Measurements from ENCODE around the gene PDE3B. TPM values are rescaled to one million over a fixed set of nuclear protein-coding genes. Genes with fewer than 3 reads are reported as not detected.
"Not testable (repeated sequence)": the region's sequence is repeated elsewhere in the genome, so short reads cannot be mapped to it uniquely, and the experiment has no call there.

PDE3B gene
- total RNA-seq, 2 experiments from 2014 or later = 96.6 to 101 TPM

DNA sequence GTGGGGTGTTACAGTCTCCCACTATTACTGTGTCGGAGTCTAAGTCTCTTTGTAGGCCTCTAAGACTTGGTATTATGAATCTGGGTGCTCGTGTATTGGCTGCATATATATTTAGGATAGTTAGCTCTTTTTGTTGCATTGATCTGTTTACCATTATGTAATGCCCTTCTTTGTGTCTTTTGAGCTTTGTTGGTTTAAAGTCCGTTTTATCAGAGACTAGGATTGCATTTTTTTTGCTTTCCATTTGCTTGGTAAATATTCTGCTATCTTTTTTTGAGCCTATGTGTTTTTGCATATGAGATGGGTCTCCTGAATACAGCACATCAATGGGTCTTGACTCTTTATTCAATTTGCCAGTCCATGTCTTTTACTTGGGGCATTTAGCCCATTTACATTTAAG is 97.6 kb downstream of the PDE3B start:
- H3K9me3 Mint-ChIP-seq = peaks cover 51% of the 10 kb centered on the region
- peaks cover 55% of the 10 kb centered on the region for H3K4me1 Mint-ChIP-seq
- ChIA-PET CTCF (interaction anchor here (0.9 kb wide), 1 partner anchor 43 kb away, joined by 3 read pairs; no protein-coding TSS in a partner anchor), POLR2A (interaction anchor here (0.7 kb wide), 1 partner anchor 18 kb away, joined by 3 read pairs; no protein-coding TSS in a partner anchor)
- H3K27me3 Mint-ChIP-seq = no peaks in the 10 kb centered on the region
- peaks cover 78% of the 10 kb centered on the region for H3K36me3 Mint-ChIP-seq (ENCODE audit: low read depth)
- no peak for DNase-seq
- no peak overlapping the region for H3K27ac Mint-ChIP-seq
- no peak overlapping the region for H3K4me3 Mint-ChIP-seq

DNA sequence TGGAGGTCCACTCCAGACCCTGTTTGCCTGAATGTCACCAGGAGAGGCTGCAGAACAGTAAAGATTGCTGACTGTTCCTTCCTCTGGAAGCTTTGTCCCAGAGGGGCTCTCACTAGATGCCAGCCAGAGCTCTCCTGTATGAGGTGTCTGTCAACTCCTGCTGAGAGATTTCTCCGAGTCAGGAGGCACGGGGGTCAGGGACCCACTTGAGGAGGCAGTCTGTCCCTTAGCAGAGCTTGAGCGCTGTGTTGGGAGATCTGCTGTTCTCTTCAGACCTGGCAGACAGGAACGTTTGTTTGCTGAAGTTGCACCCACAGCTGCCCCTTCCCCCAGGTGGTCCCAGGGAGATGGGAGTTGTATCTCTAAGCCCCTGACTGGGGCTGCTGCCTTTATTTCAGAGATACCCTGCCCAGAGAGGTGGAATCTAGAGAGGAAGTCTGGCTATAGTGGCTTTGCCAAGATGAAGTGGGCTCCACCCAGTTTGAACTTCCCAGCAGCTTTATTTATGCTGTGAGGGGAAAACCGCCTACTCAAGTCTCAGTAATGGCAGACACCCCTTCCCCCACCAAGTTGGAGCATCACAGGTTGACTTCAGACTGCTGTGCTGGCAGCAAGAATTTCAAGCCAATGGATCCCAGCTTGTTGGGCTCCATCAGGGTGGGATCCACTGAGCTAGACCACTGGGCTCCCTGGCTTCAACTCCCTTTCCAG is 99.4 kb downstream of the PDE3B start:
- Mint-ChIP-seq H3K4me1 (peaks cover 63% of the 10 kb centered on the region), H3K27me3 (no peaks in the 10 kb centered on the region), H3K36me3 (ENCODE audit: low read depth) (peaks cover 79% of the 10 kb centered on the region), H3K9me3 (peaks cover 49% of the 10 kb centered on the region), H3K4me3 (no peak overlapping the region), H3K27ac (no peak overlapping the region)
- POLR2A ChIA-PET = no interaction called here
- CTCF ChIA-PET = interaction anchor here (0.6 to 1.3 kb wide), 4 partner anchors 8 to 70 kb away, joined by 3 to 4 read pairs (median 4); no protein-coding TSS in a partner anchor
- DNase-seq = no peak

GRCh38 chr11:14743667-14744066 is 100.1 kb downstream of the PDE3B start:
- H3K9me3 Mint-ChIP-seq = peaks cover 42% of the 10 kb centered on the region
- H3K27me3 Mint-ChIP-seq, DNase-seq, H3K4me3 Mint-ChIP-seq, H3K27ac Mint-ChIP-seq, POLR2A ChIA-PET: not testable (repeated sequence)
- CTCF ChIA-PET = interaction anchor here (0.6 to 1.3 kb wide), 4 partner anchors 9 to 90 kb away, joined by 3 to 4 read pairs (median 3); no protein-coding TSS in a partner anchor
- peaks cover 73% of the 10 kb centered on the region for H3K36me3 Mint-ChIP-seq (ENCODE audit: low read depth)
- peaks cover 57% of the 10 kb centered on the region for H3K4me1 Mint-ChIP-seq

- H3K9me3 Mint-ChIP-seq = peaks cover 14% of the 10 kb centered on the region
- CTCF ChIA-PET = interaction anchor here (0.7 to 1.6 kb wide), 2 partner anchors 12 to 18 kb away, joined by 3 to 4 read pairs; no protein-coding TSS in a partner anchor
- H3K27ac Mint-ChIP-seq = peak overlapping the region; percentile 47
- POLR2A ChIA-PET = no interaction called here
- no peak for DNase-seq
- H3K4me3 Mint-ChIP-seq = no peak overlapping the region
- no peaks in the 10 kb centered on the region for H3K27me3 Mint-ChIP-seq
- H3K36me3 Mint-ChIP-seq (ENCODE audit: low read depth) = peaks cover 52% of the 10 kb centered on the region
- H3K4me1 Mint-ChIP-seq = peaks cover 56% of the 10 kb centered on the region
Observed at GRCh38 chr11:14746857-14747395, 103.3 kb downstream of the PDE3B start.

DNA sequence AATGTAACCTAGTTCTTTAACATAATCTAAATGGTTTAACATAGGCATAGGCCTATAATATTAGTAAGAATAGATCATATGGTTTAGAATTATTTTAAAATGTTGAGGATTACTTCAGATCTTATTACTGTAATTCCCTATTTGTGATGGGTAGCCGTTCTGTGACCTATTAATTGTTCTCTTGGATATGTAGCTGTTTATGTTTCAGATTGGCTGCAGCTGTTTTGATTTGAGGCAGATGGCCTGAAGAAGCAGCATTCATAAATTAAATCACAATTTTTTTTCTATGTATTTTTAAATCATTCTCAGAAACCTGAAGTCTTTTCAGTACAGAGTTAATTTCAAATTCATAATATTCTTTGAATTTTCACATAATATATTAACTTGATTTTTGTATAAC is 104.5 kb downstream of the PDE3B start:
- POLR2A ChIA-PET = interaction anchor here (0.6 kb wide), 1 partner anchor 117 kb away, joined by 3 read pairs; no protein-coding TSS in a partner anchor
- CTCF ChIA-PET = interaction anchor here (0.7 to 1.1 kb wide), 2 partner anchors 11 to 80 kb away, joined by 3 to 4 read pairs; no protein-coding TSS in a partner anchor
- Mint-ChIP-seq H3K27me3 (no peaks in the 10 kb centered on the region), H3K9me3 (peaks cover 8% of the 10 kb centered on the region), H3K4me3 (no peak overlapping the region), H3K27ac (no peak overlapping the region), H3K36me3 (ENCODE audit: low read depth) (peaks cover 47% of the 10 kb centered on the region), H3K4me1 (peaks cover 59% of the 10 kb centered on the region)
- no peak for DNase-seq

GRCh38 chr11:14750911-14751310 is 107.3 kb downstream of the PDE3B start:
- H3K9me3 Mint-ChIP-seq = peaks cover 3% of the 10 kb centered on the region
- peaks cover 52% of the 10 kb centered on the region for H3K4me1 Mint-ChIP-seq
- no peaks in the 10 kb centered on the region for H3K27me3 Mint-ChIP-seq
- CTCF ChIA-PET = no interaction called here
- no peak overlapping the region for H3K4me3 Mint-ChIP-seq
- no peak overlapping the region for H3K27ac Mint-ChIP-seq
- H3K36me3 Mint-ChIP-seq (ENCODE audit: low read depth) = peaks cover 44% of the 10 kb centered on the region
- POLR2A ChIA-PET = no interaction called here
- DNase-seq = no peak

- POLR2A ChIA-PET = no interaction called here
- H3K4me1 Mint-ChIP-seq = peaks cover 47% of the 10 kb centered on the region
Observed at GRCh38 chr11:14751975-14752407, 108.4 kb downstream of the PDE3B start.

DNA sequence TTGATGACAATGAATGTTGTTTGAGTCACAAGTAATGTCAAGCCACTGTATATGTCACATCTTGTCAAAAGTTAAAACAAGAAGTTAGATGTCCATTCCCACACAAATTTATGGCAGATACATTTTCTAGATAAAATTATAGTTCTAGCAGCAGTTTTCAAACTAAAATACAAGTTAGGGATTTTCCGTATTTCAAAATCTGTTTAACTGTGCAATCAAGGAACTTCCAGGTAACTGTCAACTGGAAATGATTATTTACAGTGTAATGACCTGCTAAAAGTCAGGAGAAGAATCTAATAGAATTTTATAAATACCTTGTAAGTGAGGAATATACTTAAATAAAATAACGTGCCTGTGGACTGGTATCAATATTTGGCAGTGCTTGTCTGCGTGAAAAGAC is 111.5 kb downstream of the PDE3B start:
- H3K9me3 Mint-ChIP-seq = no peaks in the 10 kb centered on the region
- no peak for DNase-seq
- H3K4me3 Mint-ChIP-seq = no peak overlapping the region
- no peak overlapping the region for H3K27ac Mint-ChIP-seq
- H3K4me1 Mint-ChIP-seq = peaks cover 44% of the 10 kb centered on the region
- POLR2A ChIA-PET = no interaction called here
- CTCF ChIA-PET = interaction anchor here (1.0 kb wide), 1 partner anchor 10 kb away, joined by 3 read pairs; no protein-coding TSS in a partner anchor
- H3K36me3 Mint-ChIP-seq (ENCODE audit: low read depth) = peaks cover 40% of the 10 kb centered on the region
- no peaks in the 10 kb centered on the region for H3K27me3 Mint-ChIP-seq

More at GRCh38 chr11:14751975-14752407, 108.4 kb downstream of the PDE3B start:
- Mint-ChIP-seq H3K4me3 (no peak overlapping the region), H3K27ac (peak overlapping the region; percentile 34), H3K27me3 (no peaks in the 10 kb centered on the region), H3K36me3 (ENCODE audit: low read depth) (peaks cover 44% of the 10 kb centered on the region), H3K9me3 (peaks cover under 1% of the 10 kb centered on the region)
- DNase-seq = no peak
- CTCF ChIA-PET = interaction anchor here (0.8 to 1.2 kb wide), 2 partner anchors 12 to 84 kb away, joined by 3 read pairs; no protein-coding TSS in a partner anchor

DNA sequence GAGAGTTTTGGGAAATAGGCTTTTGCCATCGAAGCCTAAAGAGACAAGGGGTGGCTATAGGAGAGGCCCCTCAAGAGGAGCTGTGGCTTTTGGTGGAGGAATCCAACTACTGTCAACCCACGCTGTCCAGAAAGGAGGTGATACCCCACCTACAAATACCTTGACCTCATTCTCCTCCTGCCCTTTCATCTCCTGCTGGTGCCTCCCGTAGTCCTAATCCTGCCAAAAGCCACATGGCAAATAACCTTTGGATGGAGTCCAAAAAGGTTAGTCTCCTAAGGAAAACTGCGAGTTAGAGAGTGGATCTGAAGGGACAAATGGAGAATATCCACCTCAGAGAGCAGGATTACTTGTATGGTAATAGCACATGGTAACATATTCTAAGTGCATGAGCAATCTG is 112.7 kb downstream of the PDE3B start:
- peaks cover 45% of the 10 kb centered on the region for H3K4me1 Mint-ChIP-seq

DNA sequence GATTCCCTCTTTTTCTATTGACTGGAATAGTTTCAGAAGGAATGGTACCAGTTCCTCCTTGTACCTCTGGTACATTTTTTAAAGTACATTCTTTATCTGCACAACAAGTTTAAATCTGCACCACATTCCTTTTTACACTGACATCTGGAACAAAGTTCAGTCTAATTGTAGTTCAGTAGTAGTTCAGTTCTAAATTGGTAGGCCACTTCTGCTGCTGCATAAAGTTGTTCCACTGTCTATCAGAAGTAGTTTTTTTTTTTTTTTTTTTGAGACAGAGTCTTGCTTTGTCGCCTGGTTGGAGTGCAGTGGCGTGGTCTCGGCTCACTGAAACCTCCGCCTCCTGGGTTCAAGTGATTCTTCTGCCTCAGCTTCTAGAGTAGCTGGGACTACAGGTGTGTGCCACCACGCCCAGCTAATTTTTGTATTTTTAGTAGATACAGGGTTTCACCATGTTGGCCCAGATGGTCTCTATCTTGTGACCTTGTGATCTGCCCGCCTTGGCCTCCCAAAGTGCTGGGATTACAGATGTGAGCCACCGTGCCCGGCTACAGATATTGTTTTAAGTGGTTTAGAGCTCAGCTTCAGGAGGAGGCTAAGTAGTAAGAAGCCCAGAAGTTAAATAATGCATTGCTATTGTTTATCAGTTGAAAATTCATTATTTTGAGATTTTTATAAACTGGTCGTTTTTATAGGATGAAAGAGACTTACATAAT is 115.9 kb downstream of the PDE3B start:
- CTCF ChIA-PET, H3K4me3 Mint-ChIP-seq, H3K9me3 Mint-ChIP-seq, DNase-seq, H3K27me3 Mint-ChIP-seq, POLR2A ChIA-PET: not testable (repeated sequence)
- Mint-ChIP-seq H3K4me1 (peaks cover 28% of the 10 kb centered on the region), H3K27ac (peak overlapping the region; percentile 81), H3K36me3 (ENCODE audit: low read depth) (peaks cover 34% of the 10 kb centered on the region)

More for the DNA sequence above, 112.7 kb downstream of the PDE3B start:
- Mint-ChIP-seq H3K36me3 (ENCODE audit: low read depth) (peaks cover 40% of the 10 kb centered on the region), H3K27me3 (no peaks in the 10 kb centered on the region), H3K9me3 (no peaks in the 10 kb centered on the region), H3K27ac (no peak overlapping the region), H3K4me3 (no peak overlapping the region)
- ChIA-PET POLR2A (no interaction called here), CTCF (interaction anchor here (1.0 kb wide), 1 partner anchor 9 kb away, joined by 3 read pairs; no protein-coding TSS in a partner anchor)
- no peak for DNase-seq

DNA sequence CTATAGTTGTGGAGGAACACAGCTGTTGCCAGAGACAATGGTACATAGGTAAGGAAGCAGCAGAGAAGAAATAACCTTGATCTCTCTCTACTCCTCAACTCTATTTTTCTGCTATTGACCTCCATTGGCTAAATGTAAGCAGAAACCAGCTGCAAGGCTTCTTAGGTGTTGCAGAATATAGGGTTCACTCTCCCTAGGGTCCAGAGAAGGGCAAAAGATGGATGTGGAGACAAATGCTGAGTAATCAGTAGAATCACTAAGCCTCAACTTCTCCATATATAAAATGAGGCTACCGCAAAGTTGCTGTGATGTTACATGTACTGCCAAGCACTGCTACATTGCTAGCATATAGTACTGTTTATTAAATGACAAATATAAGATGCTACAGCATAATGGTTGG is 120.6 kb downstream of the PDE3B start:
- Mint-ChIP-seq H3K27ac (no peak overlapping the region), H3K4me1 (peaks cover 46% of the 10 kb centered on the region), H3K9me3 (no peaks in the 10 kb centered on the region), H3K4me3 (no peak overlapping the region), H3K27me3 (no peaks in the 10 kb centered on the region), H3K36me3 (ENCODE audit: low read depth) (peaks cover 15% of the 10 kb centered on the region)
- CTCF ChIA-PET = interaction anchor here (0.6 to 1.5 kb wide), 6 partner anchors 12 to 118 kb away, joined by 3 to 7 read pairs (median 4); no protein-coding TSS in a partner anchor
- POLR2A ChIA-PET = no interaction called here
- no peak for DNase-seq

GRCh38 chr11:14764579-14765527 is 121.2 kb downstream of the PDE3B start:
- DNase-seq = peak; percentile 76
- Mint-ChIP-seq H3K4me3 (no peak overlapping the region), H3K27me3 (no peaks in the 10 kb centered on the region)

More at GRCh38 chr11:14764579-14765527, 121.2 kb downstream of the PDE3B start:
- Mint-ChIP-seq H3K27ac (no peak overlapping the region), H3K9me3 (no peaks in the 10 kb centered on the region), H3K4me1 (peaks cover 46% of the 10 kb centered on the region), H3K36me3 (ENCODE audit: low read depth) (peaks cover 11% of the 10 kb centered on the region)
- ChIA-PET CTCF (interaction anchor here (0.8 to 1.8 kb wide), 9 partner anchors 9 to 245 kb away, joined by 3 to 10 read pairs (median 4); partner anchors contain the start of gene PSMA1), POLR2A (interaction anchor here (0.6 to 1.3 kb wide), 4 partner anchors 81 to 127 kb away, joined by 3 to 5 read pairs (median 4); partner anchors contain the start of gene CYP2R1)
